CD4-positive, alpha-beta T cell treated with Interleukin-15 for 1 hour (primary cell): ENCODE results near the gene SULT1A1.
"Not testable (repeated sequence)": the region's sequence is repeated elsewhere in the genome, so short reads cannot be mapped to it uniquely, and the experiment has no call there.

ENCODE experiments used
- DNase-seq: peaks from one replicate; pipeline ENCODE4 v3.0.0-alpha.2; 2020

Gene SULT1A1

DNA sequence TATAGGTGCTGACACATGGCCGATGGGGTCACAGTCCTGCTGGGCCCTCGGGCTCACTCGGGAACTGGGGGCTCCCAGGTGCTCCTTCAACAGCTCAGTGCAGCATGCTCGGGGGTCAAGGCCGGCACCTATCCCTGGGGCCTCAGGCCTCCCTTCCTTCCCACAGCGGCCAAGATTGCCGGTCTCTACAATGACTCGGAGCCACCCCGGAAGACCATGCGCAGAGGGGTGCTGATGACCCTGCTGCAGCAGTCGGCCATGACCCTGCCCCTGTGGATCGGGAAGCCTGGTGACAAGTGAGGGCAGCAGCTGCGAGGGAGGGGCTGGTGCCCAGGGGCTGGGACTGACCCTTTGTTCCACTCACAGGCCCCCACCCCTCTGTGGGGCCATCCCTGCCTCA lies 19.9 kb downstream of the SULT1A1 start:
- no peak for DNase-seq

DNA sequence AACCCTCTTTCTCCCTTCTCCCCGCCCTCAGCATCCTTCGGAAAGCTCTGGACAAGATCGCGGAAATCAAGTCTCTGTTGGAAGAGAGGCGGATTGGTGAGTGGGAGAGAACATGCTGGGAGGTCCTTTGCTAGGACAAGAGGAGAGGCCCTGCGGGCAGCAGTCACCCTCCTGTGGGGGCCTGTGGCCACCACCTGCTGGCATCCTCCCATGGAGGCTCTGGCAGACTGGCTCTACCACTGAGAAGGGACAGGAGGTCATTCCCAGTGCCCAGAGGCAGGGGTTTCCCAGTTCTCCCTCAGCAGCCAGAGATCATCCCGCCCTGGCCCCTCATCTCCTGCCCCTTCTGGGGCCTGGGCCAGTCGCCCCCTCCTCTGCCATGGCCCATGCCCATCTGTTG lies 20.8 kb downstream of the SULT1A1 start:
- no peak for DNase-seq

DNA sequence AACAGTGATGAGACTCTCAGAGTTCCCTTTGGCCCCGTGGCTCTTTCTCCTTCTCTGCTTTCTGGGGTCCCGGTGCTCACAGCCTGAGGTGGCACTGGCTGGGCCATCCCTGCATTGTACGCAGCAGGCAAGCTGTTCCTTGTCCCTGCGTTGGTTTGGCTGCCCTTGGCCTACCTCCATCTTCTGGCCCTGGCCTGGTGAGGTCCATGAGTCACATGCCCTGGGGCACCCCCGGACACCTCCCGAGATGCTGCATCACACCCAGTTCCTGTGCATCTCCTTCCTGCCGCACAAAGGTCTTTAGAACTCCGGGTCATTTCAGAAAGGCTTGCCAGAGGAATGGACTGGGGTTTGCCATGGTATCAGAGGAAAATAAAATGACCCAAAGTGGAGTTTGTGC lies 22.5 kb downstream of the SULT1A1 start:
- no peak for DNase-seq

- DNase-seq = no peak
Measured at GRCh38 chr16:28586466-28586865, 23.4 kb downstream of the SULT1A1 start.

DNA sequence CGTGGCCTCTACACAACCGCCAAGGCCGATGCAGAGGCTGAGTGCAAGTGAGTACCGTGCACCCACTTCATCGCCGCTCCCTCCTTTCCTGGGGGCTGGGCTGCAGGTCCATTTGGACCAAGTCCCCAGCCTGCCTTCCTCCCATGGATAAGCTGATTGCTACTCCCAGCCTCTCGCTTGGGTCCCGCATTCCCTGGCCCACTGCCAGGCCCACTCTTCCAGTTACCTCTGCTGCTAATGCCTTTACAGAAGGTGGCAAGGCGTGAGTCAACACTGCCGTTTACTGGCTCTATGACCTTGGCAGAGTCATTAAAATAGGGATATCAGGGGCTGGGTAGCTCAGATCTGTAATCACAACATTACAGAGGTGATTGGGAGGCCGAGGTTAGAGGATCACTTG lies 24.2 kb downstream of the SULT1A1 start:
- DNase-seq = no peak

DNA sequence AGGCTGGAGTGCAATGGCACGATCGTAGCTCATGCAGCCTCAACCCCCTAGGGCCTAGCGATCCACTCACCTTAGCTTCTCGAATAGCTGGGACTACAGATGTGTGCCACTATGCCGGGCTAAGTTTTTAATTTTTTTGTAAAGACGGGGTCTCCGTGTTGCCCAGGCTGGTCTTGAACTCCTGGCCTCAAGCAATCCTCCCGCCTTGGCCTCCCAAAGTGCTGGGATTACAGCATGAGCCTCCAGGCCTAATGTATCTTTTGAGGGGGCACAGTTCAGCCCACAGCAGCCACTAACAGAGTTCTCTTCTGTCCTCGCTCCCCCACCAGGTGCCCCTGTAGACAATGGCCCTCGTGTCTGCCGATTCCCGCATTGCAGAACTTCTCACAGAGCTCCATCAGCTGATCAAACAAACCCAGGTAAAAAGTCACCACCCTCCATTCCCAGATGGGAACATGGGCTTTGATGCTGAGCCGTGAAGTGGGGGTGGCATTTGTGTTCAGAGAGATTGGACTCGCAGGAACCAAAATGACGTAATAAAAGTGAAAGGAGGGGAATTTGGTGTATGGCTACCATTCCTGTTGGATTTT lies 29.0 kb downstream of the SULT1A1 start:
- no peak for DNase-seq

DNA sequence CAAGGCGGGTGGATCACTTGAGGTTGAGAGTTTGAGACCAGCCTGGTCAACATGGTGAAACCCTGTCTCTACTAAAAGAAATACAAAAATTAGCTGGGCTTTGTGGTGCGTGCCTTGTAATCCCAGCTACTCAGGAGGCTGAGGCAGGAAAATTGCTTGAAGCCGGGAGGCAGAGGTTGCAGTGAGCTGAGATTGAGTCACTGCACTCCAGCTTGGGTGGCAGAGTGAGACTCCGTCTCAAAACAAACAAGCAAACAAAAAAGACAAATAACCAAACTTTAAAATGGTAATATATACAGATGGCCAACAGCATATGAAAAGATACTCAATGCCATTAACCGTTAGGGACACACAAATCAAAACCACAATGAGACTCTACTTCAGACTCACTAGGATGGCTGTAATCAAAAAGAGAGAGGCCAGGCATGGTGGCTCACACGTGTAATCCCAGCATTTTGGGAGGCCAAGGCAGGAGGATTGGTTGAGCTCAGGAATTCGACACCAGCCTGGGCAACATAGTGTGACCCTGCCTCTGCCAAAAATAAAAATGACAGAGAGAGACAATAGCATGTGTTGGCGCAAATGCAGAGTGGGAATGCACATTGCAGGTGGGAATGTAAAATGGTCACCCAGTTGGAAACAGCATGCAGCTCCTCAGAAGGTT lies 34.3 kb downstream of the SULT1A1 start:
- DNase-seq = no peak

DNA sequence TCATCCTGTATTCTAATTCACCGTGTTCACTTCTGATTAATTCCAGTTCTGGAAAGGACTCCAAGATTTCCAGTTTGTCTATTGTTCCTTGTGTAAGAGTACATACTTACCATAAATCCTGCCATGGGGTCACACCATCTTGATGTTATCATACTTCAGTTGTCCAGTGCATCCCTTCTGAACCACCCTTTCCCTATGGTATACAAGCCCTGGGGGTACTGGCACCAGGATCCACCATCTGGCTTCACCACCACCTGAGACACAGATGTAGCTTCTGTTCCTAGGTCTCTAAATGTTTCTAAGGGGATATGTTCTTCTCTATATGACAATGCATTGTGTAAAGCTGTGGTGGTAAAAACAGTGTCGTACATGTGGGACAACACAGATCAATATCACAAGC lies 34.9 kb downstream of the SULT1A1 start:
- no peak for DNase-seq

DNA sequence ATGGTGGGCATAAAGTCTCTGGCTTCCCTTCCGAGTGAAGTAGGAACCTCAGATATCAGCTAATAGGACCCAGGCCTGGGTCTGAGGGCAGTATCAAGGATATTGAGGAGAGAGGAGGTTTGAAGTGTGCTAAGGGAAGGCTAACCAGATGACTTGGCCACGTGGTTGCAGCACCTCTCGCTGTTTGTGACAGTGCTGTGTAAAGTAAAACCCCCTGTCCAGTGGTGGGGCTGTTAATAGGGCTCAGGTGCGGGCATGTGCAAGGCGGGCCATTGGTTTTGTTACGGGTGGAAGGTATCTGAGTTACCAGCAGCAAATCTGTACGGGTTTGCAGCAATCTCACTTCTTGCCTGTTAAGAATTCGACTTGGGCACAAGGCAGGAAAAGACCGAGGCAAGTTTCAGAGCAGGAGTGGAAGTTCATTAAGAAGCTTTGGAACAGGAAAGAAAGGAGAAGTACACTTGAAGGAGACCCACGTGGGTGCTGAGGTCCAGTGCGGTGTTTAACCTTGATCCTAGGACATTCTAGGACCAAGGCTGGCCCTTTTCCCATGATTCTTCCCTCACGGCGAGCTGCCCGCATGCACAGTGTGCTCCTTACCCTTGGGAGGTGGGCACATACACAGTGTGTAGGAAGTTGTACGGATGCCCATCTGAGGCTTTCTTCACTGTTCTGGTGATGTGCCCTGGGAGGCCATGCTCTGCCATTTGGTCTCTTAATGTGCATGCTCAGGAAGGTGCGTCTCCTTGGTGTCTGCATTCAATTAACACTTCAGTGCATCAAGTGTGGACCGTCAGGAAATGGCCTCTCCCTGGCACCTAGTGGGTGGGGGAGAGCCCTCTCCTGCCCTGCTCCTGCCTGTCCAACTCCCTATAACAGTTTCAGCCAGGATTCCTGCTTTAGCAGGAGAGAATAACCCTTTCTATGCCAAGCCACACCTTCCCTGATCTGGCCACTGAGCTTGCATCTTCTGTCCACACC lies 35.8 kb downstream of the SULT1A1 start:
- no peak for DNase-seq

- no peak for DNase-seq
Measured at GRCh38 chr16:28572696-28573510, 36.9 kb downstream of the SULT1A1 start.

DNA sequence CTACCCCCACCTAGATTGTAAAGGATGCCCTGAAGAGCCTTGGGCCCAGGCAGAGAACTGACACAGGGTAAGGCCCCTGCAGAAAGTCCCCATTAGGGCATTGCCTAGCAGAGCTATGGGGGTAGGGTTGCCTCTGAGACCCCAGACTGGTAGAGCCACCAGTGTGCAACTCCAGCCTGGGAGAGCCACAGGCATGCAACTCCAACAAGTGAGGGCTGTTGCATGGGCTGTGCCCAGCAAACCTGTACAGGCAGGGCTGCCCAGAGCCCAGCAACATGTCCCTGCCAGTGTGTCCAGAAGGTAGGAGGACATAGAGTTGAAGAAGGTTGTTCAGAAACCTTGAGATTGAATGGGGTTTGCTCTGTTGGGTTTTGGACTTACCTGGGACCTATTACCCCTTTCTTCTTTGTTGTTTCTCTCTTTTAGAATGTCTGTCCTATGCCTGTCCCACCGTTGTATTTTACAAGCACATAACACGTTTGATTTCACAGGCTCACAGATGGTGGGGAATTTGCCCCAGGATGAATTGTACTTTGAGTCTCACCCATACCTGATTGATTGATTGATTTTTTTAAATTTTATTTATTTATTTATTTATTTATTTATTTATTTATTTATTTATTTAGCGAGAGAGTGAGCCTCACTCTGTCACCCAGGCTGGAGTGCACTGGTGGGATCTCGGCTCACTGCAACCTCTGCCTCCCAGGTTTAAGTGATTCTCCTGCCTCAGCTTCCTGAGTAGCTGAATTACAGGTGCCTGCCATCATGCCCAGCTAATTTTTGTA lies 39.7 kb downstream of the SULT1A1 start:
- no peak for DNase-seq

DNA sequence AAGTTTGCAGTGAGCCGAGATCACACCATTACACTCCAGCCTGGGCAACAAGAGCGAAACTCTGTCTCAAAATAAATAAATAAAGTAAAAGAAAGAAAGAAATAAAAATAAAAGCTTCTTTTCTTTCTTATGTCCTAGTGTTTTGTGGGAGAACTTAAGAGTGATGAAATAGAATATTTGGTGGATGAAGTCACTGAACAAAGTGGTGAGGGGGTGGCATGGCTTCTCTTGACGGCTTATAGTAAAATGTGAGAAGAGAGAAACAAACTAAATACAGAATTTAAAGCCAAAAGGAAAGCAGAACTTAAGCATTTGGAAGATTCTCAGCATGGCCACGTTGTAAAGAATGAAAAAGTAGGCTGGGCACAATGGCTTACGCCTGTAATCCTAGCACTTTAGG lies 40.8 kb downstream of the SULT1A1 start:
- DNase-seq = no peak

- no peak for DNase-seq
Measured at GRCh38 chr16:28567292-28567691, 42.6 kb downstream of the SULT1A1 start.

DNA sequence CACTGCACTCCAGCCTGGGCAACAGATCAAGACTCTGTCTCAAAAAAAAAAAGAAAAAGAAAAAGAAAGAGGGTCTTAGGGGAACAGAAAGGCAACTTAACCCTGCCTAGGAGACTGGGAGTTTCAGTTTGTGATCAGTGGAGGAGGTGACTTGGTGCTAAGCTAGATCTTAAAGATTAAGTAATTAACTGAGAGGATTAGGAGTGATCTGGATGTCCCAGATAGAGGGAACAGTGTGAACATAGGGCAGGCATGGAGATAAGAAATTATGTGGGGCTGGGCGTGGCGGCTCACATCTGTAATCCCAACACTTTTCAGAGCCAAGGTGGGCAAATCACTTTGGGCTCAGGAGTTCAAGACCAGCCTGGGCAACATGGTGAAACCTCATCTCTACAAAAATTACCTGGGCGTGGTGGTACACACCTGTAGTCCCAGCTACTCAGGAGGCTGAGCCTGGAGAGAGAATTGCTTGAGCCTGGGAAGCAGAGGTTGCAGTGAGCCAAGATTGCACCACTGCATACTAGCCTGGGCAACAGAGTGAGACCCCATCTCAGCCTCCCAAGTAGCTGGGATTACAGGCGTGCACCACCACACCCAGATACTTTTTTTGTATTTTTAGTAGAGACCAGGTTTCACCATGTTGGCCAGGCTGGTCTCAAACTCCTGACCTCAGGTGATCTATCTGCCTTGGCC lies 43.5 kb downstream of the SULT1A1 start:
- DNase-seq = not testable (repeated sequence)

GRCh38 chr16:28563218-28563617 lies 46.6 kb downstream of the SULT1A1 start:
- DNase-seq = no peak

DNA sequence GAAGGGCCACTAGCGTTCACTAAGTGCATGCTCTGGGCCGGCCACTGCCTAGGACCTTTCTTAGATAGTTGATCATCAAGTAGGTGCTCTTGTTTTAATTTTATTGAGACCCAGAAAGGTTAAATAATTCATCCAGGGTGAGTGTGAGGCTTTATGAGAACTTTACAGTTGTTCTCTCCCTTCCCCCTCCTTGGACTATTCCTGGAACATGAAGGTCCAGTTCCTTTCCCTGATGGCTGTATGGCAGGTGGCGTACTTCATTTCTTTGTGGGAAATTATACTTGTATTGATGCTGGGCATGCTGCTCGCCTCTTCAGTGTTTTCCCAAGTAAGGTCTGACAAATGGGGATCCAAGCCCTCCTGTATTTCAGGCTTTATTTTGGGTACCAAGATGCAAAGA lies 47.6 kb downstream of the SULT1A1 start:
- no peak for DNase-seq

DNA sequence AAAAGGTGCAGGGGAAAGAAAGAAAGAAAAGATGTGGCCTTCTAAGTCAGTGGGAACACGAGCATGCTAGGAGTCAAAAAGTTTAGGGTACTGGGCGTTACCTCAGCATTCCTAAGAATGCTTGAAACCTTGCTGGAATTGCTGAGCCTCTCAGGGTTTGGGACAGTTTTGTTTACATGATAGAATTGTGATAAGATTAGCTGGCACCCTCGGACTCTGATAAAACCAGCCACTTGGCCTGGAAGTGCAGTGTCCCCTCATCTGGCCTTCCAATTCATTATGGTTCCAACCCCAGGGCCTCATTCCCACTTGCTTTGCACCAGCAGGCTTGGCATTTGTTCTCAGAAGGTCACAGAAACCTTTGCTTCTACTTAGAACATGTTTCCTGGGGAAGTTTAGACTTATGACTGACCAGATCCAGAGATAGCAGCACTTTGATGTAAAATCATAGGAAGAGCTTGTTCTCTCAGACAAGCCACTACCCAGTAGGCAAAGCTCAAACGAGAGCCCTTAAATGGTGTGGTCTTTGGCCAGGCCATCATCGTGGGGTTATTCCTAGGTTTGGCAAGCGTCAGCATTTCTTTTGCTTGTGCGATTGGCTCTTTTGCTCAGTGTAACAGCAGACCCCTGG lies 48.2 kb downstream of the SULT1A1 start:
- DNase-seq = no peak

- no peak for DNase-seq
Measured at GRCh38 chr16:28558456-28558855, 51.4 kb downstream of the SULT1A1 start.

DNA sequence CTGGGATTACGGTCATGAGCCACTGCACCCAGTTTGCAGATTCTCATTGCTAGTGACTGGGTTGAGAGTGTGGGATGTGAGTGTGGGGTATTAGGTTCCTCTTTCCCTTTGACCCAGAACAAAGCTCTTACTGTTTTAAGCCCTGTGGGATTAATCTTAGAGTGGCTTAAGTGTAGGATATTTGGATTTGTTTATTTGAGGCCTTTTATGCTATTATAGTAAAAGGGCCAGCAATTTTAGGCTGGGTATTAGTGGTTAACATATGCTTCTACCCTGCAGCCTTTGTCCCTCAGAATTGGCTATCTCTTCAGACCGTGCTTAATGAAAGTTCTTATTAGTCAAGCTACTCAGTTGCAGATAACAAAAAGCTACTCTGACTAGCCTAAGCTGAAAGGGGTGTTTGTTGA lies 52.9 kb downstream of the SULT1A1 start:
- no peak for DNase-seq

- DNase-seq = no peak
Measured at GRCh38 chr16:28555561-28555960, 54.3 kb downstream of the SULT1A1 start.
